ENCODE data around the gene APLF. TPM values are rescaled to one million over a fixed set of nuclear protein-coding genes. Genes with fewer than 3 reads are reported as not detected.

APLF gene
- total and polyA plus RNA-seq, 2 donors (not counting 3 experiments of a cell fraction or from before 2014, with no cell fraction given): 0.75 to 2.3 TPM

GRCh38 chr2:68574202-68574791 lies 106.9 kb downstream of the APLF start:
- no peaks in the 10 kb centered on the region for H3K9me3 ChIP-seq (replicated peaks; ENCODE audit: control insufficient read depth, insufficient read depth, low read length)
- H3K9ac ChIP-seq (replicated peaks; ENCODE audit: extremely low read depth, insufficient read depth, low read length): no peak overlapping the region
- no peak overlapping the region for H3K27ac ChIP-seq (ENCODE audit: insufficient read depth, low read depth, low read length)
- FAIRE-seq: no peak
- BruUV-seq (replicated peaks): no TSS peak
- TF ChIP-seq, protein P1, sequence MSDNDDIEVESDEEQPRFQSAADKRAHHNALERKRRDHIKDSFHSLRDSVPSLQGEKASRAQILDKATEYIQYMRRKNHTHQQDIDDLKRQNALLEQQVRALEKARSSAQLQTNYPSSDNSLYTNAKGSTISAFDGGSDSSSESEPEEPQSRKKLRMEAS (IDR thresholded peaks at IDR 0.05; ENCODE audit: insufficient read depth, insufficient read length): no peak
- no peak for TF ChIP-seq CTCF (IDR thresholded peaks at IDR 0.05; ENCODE audit: extremely low read depth in 1 of 2, insufficient read depth in 1 of 2, low read depth in 1 of 2, low read length in 2 of 2)
- no peak for TF ChIP-seq EZH2 (IDR thresholded peaks at IDR 0.05; ENCODE audit: borderline replicate concordance, low read depth, low read length, severe bottlenecking)
- no peak for TF ChIP-seq JUN (IDR thresholded peaks at IDR 0.05; ENCODE audit: borderline replicate concordance, insufficient read depth, insufficient read length, low read depth)
- no peak for TF ChIP-seq POLR2A (IDR thresholded peaks at IDR 0.05; ENCODE audit: low read depth, low read length)
- TF ChIP-seq GATA2 (IDR thresholded peaks at IDR 0.05; ENCODE audit: insufficient read depth, insufficient read length, low read depth, low read length): no peak
- TF ChIP-seq MYC (IDR thresholded peaks at IDR 0.05; ENCODE audit: low read depth, low read length): no peak
- TF ChIP-seq FOS (IDR thresholded peaks at IDR 0.05; ENCODE audit: borderline replicate concordance, insufficient read depth, low read length): no peak
- TF ChIP-seq POLR2AphosphoS5 (IDR thresholded peaks at IDR 0.05; ENCODE audit: insufficient read depth, low read depth, low read length): no peak
- ChIA-PET CTCF (interaction anchor here (1.6 to 2.4 kb wide), 2 partner anchors 21 to 87 kb away, joined by 3 to 14 read pairs; no protein-coding TSS in a partner anchor), POLR2A (no interaction called here)
- intact Hi-C loops (cut with micrococcal nuclease) (no loop called here), dilution Hi-C loops (cut with MboI; ENCODE audit: extremely low pct_ligation_motif_present, low sequenced_read_pairs) (no loop called here)
- H4K20me1 ChIP-seq (replicated peaks; ENCODE audit: control insufficient read depth, extremely low read depth, insufficient read depth, low read length): no peaks in the 10 kb centered on the region
- no peak overlapping the region for H3K4me2 ChIP-seq (ENCODE audit: insufficient read depth, low read length)
- no peak for DNase-seq (ENCODE audit: low read depth, low spot score)
- no peak overlapping the region for H3K4me3 ChIP-seq (replicated peaks in 1 of 3; ENCODE audit: insufficient read depth in 1 of 3, low read depth in 1 of 3, low read length in 3 of 3)
- no peaks in the 10 kb centered on the region for H3K79me2 ChIP-seq (ENCODE audit: control insufficient read depth, insufficient read depth, low read length)
- H3K27me3 ChIP-seq (ENCODE audit: control insufficient read depth in 2 of 2, insufficient read depth in 2 of 2, low read length in 2 of 2): no peaks in the 10 kb centered on the region
- H3K4me1 ChIP-seq (ENCODE audit: control insufficient read depth, extremely low read depth, insufficient read depth, low read length): peaks cover 3% of the 10 kb centered on the region
- no peak overlapping the region for H2AFZ ChIP-seq (ENCODE audit: low read depth, low read length)
- no peaks in the 10 kb centered on the region for H3K36me3 ChIP-seq (ENCODE audit: control insufficient read depth in 2 of 2, extremely low read depth in 1 of 2, insufficient read depth in 2 of 2, low read length in 2 of 2)
- no peaks in the 10 kb centered on the region for H3K9me1 ChIP-seq (replicated peaks; ENCODE audit: control insufficient read depth, extremely low read depth, insufficient read depth, low read length)
